Measurements from ENCODE around the gene TNRC18.
"Not testable (repeated sequence)": the region's sequence is repeated elsewhere in the genome, so short reads cannot be mapped to it uniquely, and the experiment has no call there.

TNRC18 gene

GRCh38 chr7:5374464-5374863 lies 49.2 kb downstream of the TNRC18 start:
- no peak for DNase-seq

GRCh38 chr7:5373300-5373699 lies 50.3 kb downstream of the TNRC18 start:
- no peak for DNase-seq

- no peak for DNase-seq
Measured at GRCh38 chr7:5370454-5371353, 52.9 kb downstream of the TNRC18 start.

- DNase-seq, result no peak
Measured at GRCh38 chr7:5367661-5368060, 56.0 kb downstream of the TNRC18 start.

- peak; percentile 42 to 76 for DNase-seq
Measured at GRCh38 chr7:5365976-5366625, 57.5 kb downstream of the TNRC18 start.

GRCh38 chr7:5363729-5364128 lies 59.9 kb downstream of the TNRC18 start:
- DNase-seq, result no peak

GRCh38 chr7:5362466-5362865 lies 61.2 kb downstream of the TNRC18 start:
- no peak for DNase-seq

GRCh38 chr7:5361446-5362127 lies 62.0 kb downstream of the TNRC18 start:
- DNase-seq, result no peak

GRCh38 chr7:5360971-5361370 lies 62.7 kb downstream of the TNRC18 start:
- DNase-seq, result no peak

GRCh38 chr7:5360451-5360850 lies 63.2 kb downstream of the TNRC18 start:
- DNase-seq, result no peak

- DNase-seq, result not testable (repeated sequence)
Measured at GRCh38 chr7:5360021-5360420, 63.6 kb downstream of the TNRC18 start.

GRCh38 chr7:5359344-5359743 lies 64.3 kb downstream of the TNRC18 start:
- no peak for DNase-seq

GRCh38 chr7:5357951-5358350 lies 65.7 kb downstream of the TNRC18 start:
- DNase-seq, result no peak

GRCh38 chr7:5356751-5357119 lies 66.9 kb downstream of the TNRC18 start:
- no peak for DNase-seq

GRCh38 chr7:5354460-5355232 lies 69.0 kb downstream of the TNRC18 start:
- DNase-seq, result peak in 1 of 2 donors; percentile 26

GRCh38 chr7:5352440-5353010 lies 71.1 kb downstream of the TNRC18 start:
- DNase-seq, result no peak

GRCh38 chr7:5351507-5352265 lies 71.9 kb downstream of the TNRC18 start:
- DNase-seq, result no peak

- DNase-seq, result no peak
Measured at GRCh38 chr7:5350600-5351385, 72.8 kb downstream of the TNRC18 start.

GRCh38 chr7:5350174-5350463 lies 73.5 kb downstream of the TNRC18 start:
- DNase-seq, result no peak

GRCh38 chr7:5349437-5350173 lies 74.0 kb downstream of the TNRC18 start:
- DNase-seq, result no peak

- DNase-seq, result no peak
Measured at GRCh38 chr7:5349005-5349380, 74.6 kb downstream of the TNRC18 start.

Data from inflammatory macrophage treated with lipopolysaccharide for 1 hour (primary cell).